AG04450 (cell line): ENCODE data around the gene HOXB1. TPM values are rescaled to one million over a fixed set of nuclear protein-coding genes. Genes with fewer than 3 reads are reported as not detected.

Experiments
- CTCF ChIA-PET: fragments of 300-600, 350-600 bp; formaldehyde crosslinking; extraction: SDS; loops from one replicate; lab custom pipeline; 2022; ENCODE audit warnings: antibody characterized with exemption, inconsistent platforms; lab: Charles Lee
- POLR2A ChIA-PET: fragments of 350-600 bp; formaldehyde crosslinking; extraction: SDS; loops from one replicate; lab custom pipeline; 2021; ENCODE audit warnings: antibody characterized with exemption, inconsistent platforms; lab: Yijun Ruan, JAX
- DNase-seq: peaks from one replicate; pipeline ENCODE4 v3.0.0-alpha.2; 2011; ENCODE audit warnings: low read depth, low spot score
- H3K27ac ChIP-seq: one replicate; pipeline ENCODE4 v1.5.1; 2012; ENCODE audit warnings: low read depth, low read length, control low read depth
- H3K27me3 ChIP-seq: one replicate; pipeline ENCODE4 v1.6.0; 2012; ENCODE audit warnings: low read length; ENCODE audit not compliant: control insufficient read depth, insufficient read depth
- H3K4me3 ChIP-seq: 2 replicates; pipeline ENCODE4 v1.5.1; 2011; ENCODE audit warnings: mild to moderate bottlenecking, low read depth, low read length, control low read depth
- H3K9me3 ChIP-seq: 2 replicates; pipeline ENCODE4 v1.5.1; 2012; ENCODE audit warnings: low read length; ENCODE audit not compliant: control insufficient read depth, insufficient read depth
- polyA plus RNA-seq: library from polyadenylated mRNA; depleted of rRNA; stranded (reverse); fragments of >200 nt; gene quantifications from 2 replicates; pipeline ENCODE4 v1.2.3, GENCODE V29; 2011
- TF ChIP-seq, protein P1 (sequence below): IDR thresholded peaks from 2 replicates; pipeline ENCODE4 v1.5.1; 2011; ENCODE audit warnings: low read depth, low read length, control low read depth, inconsistent platforms

HOXB1 gene
- polyA plus RNA-seq, 1 experiment = not detected

DNA sequence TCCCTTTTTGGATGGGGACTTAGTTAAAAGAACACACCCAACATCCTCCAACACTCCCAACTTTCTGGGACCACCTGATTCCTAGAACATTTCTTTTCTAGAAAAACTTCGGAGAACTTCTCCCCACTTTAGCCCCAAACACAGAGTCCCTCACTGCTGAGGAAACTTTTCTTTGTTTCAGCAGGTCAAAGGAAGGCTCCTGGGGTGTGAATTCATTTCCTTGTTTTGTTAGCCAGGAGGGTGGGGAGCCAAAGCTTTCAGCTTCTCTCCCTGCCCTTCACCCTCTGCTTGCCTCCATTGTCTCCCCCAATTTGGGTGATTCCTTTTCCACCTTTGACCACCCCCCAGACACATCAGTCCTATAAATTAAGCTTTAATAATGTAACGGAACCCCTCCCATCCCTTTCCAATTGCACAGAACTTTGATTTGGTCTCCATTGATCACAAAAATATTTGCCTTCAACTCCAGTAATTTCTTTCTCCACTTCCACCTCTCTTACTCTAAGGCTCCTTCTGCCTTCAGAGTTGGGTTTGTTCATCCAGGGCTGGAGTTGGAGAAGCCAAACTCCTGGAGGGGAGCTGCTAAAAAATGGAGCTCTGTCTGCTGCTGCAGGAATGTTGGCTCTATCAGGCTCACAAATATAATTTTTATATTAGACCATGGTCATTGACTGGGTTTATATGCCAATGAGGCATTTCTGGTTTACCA, 37.0 kb upstream of the HOXB1 start:
- H3K4me3 ChIP-seq = peak overlapping the region; percentile 90
- TF ChIP-seq, protein P1, sequence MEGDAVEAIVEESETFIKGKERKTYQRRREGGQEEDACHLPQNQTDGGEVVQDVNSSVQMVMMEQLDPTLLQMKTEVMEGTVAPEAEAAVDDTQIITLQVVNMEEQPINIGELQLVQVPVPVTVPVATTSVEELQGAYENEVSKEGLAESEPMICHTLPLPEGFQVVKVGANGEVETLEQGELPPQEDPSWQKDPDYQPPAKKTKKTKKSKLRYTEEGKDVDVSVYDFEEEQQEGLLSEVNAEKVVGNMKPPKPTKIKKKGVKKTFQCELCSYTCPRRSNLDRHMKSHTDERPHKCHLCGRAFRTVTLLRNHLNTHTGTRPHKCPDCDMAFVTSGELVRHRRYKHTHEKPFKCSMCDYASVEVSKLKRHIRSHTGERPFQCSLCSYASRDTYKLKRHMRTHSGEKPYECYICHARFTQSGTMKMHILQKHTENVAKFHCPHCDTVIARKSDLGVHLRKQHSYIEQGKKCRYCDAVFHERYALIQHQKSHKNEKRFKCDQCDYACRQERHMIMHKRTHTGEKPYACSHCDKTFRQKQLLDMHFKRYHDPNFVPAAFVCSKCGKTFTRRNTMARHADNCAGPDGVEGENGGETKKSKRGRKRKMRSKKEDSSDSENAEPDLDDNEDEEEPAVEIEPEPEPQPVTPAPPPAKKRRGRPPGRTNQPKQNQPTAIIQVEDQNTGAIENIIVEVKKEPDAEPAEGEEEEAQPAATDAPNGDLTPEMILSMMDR = no peak
- no peaks in the 10 kb centered on the region for H3K27me3 ChIP-seq
- peak overlapping the region; percentile 83 for H3K27ac ChIP-seq
- ChIA-PET CTCF (interaction anchor here (0.6 to 3.3 kb wide), 6 partner anchors 16 to 232 kb away, joined by 3 to 13 read pairs (median 4); partner anchors contain the start of gene HOXB5), POLR2A (interaction anchor here (0.8 to 4.5 kb wide), 5 partner anchors 8 to 20 kb away, joined by 3 to 40 read pairs (median 6); partner anchors contain the start of gene HOXB4)
- H3K9me3 ChIP-seq = no peaks in the 10 kb centered on the region
- DNase-seq = no peak

DNA sequence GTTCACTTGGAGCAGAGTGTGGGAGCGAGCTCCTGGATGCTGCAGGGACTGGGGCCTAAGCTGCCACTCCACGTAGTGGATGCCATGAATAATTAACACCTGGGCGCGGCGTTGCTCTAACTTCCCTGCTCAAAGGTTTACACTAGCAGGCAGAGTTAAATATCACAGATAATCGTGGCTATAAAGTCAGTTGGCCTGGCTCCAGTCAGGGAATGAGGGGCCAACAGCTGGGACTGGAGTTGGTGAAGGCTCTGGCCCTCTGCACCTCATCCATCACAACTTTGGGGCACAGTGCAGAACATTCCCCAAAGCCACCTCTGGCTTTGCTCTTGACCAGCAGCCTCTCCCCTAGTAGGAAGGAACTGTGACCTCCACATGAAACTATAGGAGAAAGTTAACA, 36.4 kb upstream of the HOXB1 start:
- Histone ChIP-seq H3K9me3 (no peaks in the 10 kb centered on the region), H3K27me3 (no peaks in the 10 kb centered on the region), H3K4me3 (peak overlapping the region; percentile 90; the same call in 1 of the 2 replicates), H3K27ac (peak overlapping the region; percentile 83)
- TF ChIP-seq, protein P1 = no peak
- CTCF ChIA-PET = interaction anchor here (0.6 to 3.3 kb wide), 6 partner anchors 16 to 231 kb away, joined by 3 to 13 read pairs (median 4); partner anchors contain the start of gene HOXB5
- no peak for DNase-seq
- POLR2A ChIA-PET = interaction anchor here (1.0 to 4.5 kb wide), 3 partner anchors 9 to 15 kb away, joined by 3 to 40 read pairs (median 3); no protein-coding TSS in a partner anchor

DNA sequence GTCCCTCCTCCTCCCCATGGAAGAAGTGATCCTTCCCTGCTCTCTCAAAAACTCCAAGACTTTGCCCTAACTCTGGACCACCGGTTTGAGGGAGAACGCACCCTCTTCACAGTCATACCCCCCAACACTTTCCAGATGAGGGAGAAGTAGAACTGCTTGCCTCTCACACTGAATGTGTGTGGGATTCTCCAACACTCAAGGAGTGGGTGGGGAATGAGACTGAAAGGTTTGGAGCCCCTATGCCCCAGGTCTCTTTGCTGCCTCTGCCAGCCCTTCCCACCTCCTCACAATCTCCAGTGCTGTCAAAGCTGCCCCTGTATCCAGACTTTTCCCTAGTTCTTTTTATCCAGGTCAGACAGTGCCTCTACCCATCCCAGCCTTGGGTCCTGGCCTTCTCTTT, 35.9 kb upstream of the HOXB1 start:
- CTCF ChIA-PET = interaction anchor here (0.6 to 3.3 kb wide), 4 partner anchors 80 to 433 kb away, joined by 3 to 13 read pairs (median 4); no protein-coding TSS in a partner anchor
- H3K4me3 ChIP-seq = peak overlapping the region; percentile 20
- H3K27ac ChIP-seq = peak overlapping the region; percentile 83
- TF ChIP-seq, protein P1 = no peak
- POLR2A ChIA-PET = interaction anchor here (0.8 to 1.6 kb wide), 3 partner anchors 11 to 24 kb away, joined by 3 to 12 read pairs (median 3); no protein-coding TSS in a partner anchor
- no peaks in the 10 kb centered on the region for H3K9me3 ChIP-seq
- no peaks in the 10 kb centered on the region for H3K27me3 ChIP-seq
- no peak for DNase-seq

DNA sequence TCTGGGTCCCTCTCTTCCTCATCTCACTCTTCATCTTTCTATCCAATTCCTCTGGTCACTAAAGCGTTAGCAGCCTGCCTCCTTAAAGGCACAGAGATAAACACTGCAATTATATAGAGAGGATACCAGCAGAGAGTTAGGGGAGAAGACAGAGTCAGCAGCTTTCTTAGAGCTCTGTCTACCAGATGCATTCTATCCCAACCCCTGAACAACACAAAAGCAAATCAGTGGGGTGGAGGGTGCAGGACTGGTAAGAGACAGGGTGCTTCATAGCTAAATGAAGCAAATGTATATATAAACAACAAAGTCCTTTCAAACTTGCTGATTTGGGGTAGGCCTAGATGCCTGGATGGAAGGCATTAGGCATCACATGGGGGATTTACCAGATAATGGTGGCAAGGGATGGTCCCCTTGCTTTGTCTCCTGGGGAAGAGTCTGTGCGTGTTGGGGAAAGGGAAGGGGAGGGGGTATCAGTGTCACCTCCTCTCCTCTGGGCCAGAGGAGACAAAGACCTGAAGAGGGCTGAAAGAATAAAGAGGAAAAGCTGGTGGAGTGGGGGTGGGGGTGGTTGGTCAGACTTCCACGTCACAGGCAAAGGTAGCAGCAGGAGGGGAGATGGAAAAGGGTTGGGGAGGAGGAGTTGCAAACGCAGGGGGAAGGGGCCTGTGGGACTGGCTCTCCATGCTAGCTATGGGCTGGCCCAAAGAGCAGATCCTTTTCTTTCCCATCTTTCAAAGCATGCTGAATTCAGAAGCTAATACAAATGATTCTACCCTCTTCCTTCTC, 35.3 kb upstream of the HOXB1 start:
- TF ChIP-seq, protein P1 = no peak
- Histone ChIP-seq H3K4me3 (peak overlapping the region; percentile 65), H3K27ac (peak overlapping the region; percentile 83), H3K9me3 (no peaks in the 10 kb centered on the region), H3K27me3 (no peaks in the 10 kb centered on the region)
- CTCF ChIA-PET = interaction anchor here (0.6 to 1.9 kb wide), 3 partner anchors 215 to 433 kb away, joined by 3 to 5 read pairs (median 5); no protein-coding TSS in a partner anchor
- no peak for DNase-seq
- POLR2A ChIA-PET = interaction anchor here (0.8 to 1.6 kb wide), 4 partner anchors 10 to 25 kb away, joined by 3 to 12 read pairs (median 4); no protein-coding TSS in a partner anchor
